Measurements from ENCODE around the gene WNT4.

DNA sequence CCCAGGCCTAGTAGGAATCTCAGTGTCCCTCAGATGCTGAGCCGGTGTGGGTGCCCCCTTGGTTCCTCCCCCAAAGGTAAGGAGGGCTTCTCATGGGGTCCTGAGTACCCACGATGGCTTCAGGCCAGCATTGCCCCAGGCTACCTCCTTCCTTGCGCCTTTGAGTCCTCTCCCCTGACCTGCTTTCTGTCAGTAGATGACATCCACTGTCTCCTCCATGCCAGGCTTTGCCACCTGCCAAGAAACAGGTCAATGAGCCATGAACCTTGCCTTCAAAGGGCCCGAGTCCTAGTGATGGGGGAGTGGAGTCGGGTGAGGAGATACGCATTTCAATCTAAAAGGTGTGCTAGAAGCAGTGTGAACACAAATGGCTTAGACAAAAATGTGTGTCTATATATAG lies 15.6 kb downstream of the WNT4 start:
- TF ChIP-seq, protein P1, sequence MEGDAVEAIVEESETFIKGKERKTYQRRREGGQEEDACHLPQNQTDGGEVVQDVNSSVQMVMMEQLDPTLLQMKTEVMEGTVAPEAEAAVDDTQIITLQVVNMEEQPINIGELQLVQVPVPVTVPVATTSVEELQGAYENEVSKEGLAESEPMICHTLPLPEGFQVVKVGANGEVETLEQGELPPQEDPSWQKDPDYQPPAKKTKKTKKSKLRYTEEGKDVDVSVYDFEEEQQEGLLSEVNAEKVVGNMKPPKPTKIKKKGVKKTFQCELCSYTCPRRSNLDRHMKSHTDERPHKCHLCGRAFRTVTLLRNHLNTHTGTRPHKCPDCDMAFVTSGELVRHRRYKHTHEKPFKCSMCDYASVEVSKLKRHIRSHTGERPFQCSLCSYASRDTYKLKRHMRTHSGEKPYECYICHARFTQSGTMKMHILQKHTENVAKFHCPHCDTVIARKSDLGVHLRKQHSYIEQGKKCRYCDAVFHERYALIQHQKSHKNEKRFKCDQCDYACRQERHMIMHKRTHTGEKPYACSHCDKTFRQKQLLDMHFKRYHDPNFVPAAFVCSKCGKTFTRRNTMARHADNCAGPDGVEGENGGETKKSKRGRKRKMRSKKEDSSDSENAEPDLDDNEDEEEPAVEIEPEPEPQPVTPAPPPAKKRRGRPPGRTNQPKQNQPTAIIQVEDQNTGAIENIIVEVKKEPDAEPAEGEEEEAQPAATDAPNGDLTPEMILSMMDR (IDR thresholded peaks at IDR 0.05; ENCODE audit: low read length): no peak
- TF ChIP-seq EZH2 (IDR thresholded peaks at IDR 0.05; ENCODE audit: borderline replicate concordance, low read length): no peak

All from OCI-LY1 (cell line).